HEK293 (cell line): ENCODE data around the gene CCDC92.

Experiments
- CTCF ChIP-seq: fragments of 450-650 bp; formaldehyde crosslinking; IDR thresholded peaks from 2 replicates; pipeline ENCODE4 v1.5.1; 2016; ENCODE audit warnings: missing biosample characterization, missing genetic modification characterization
- FEZF1 ChIP-seq: fragments of 450-650 bp; formaldehyde crosslinking; IDR thresholded peaks from 2 replicates; pipeline ENCODE4 v1.5.1; 2016; ENCODE audit warnings: missing biosample characterization, missing genetic modification characterization
- HOXD13 ChIP-seq: sonication (generic); formaldehyde crosslinking; IDR thresholded peaks from 2 replicates; pipeline ENCODE4 v1.8.0; 2022; ENCODE audit warnings: missing genetic modification reagents, borderline replicate concordance
- PBX3 ChIP-seq: sonication (generic); formaldehyde crosslinking; IDR thresholded peaks from 2 replicates; pipeline ENCODE4 v1.8.1; 2022; ENCODE audit warnings: mild to moderate bottlenecking, moderate library complexity, missing genetic modification reagents
- ZBTB44 ChIP-seq: fragments of 450-650 bp; IDR thresholded peaks from 2 replicates; pipeline ENCODE4 v1.5.1; 2018; ENCODE audit warnings: missing biosample characterization, mild to moderate bottlenecking, missing genetic modification characterization
- ZIC2 ChIP-seq: fragments of 450-650 bp; formaldehyde crosslinking; IDR thresholded peaks from 2 replicates; pipeline ENCODE4 v1.5.1; 2016; ENCODE audit warnings: missing biosample characterization, missing genetic modification characterization
- ZNF202 ChIP-seq: fragments of 450-650 bp; formaldehyde crosslinking; IDR thresholded peaks from 2 replicates; pipeline ENCODE4 v1.5.1; 2016; ENCODE audit warnings: missing biosample characterization, missing genetic modification characterization, borderline replicate concordance
- ZNF350 ChIP-seq: fragments of 450-650 bp; formaldehyde crosslinking; IDR thresholded peaks from 2 replicates; pipeline ENCODE4 v1.5.0; 2017; ENCODE audit warnings: missing biosample characterization, mild to moderate bottlenecking, missing genetic modification characterization
- ZNF580 ChIP-seq: fragments of 450-650 bp; formaldehyde crosslinking; IDR thresholded peaks from 2 replicates; pipeline ENCODE4 v1.5.1; 2016; ENCODE audit warnings: missing biosample characterization, missing genetic modification characterization
- ZNF639 ChIP-seq: fragments of 450-650 bp; formaldehyde crosslinking; IDR thresholded peaks from 2 replicates; pipeline ENCODE4 v1.5.1; 2016; ENCODE audit warnings: missing biosample characterization, missing genetic modification characterization
- ZNF670 ChIP-seq: fragments of 450-650 bp; formaldehyde crosslinking; IDR thresholded peaks from 2 replicates; pipeline ENCODE4 v1.5.1; 2016; ENCODE audit warnings: missing biosample characterization, missing genetic modification characterization, low read depth
- ZNF704 ChIP-seq: fragments of 450-650 bp; formaldehyde crosslinking; IDR thresholded peaks from 2 replicates; pipeline ENCODE4 v1.5.1; 2016; ENCODE audit warnings: missing biosample characterization, missing genetic modification characterization

GRCh38 chr12:123984903-123985302 is 12.3 kb upstream of the CCDC92 start:
- TF ChIP-seq CTCF (tag by site-specific recombination): no peak
- TF ChIP-seq HOXD13 (CRISPR knock-in tag): no peak
- no peak for TF ChIP-seq ZIC2 (tag by site-specific recombination)
- TF ChIP-seq PBX3 (CRISPR knock-in tag): no peak
- TF ChIP-seq ZNF639 (tag by site-specific recombination): no peak
- no peak for TF ChIP-seq ZBTB44 (tag by site-specific recombination)
- no peak for TF ChIP-seq ZNF670 (tag by site-specific recombination)
- no peak for TF ChIP-seq ZNF350 (tag by site-specific recombination)
- TF ChIP-seq ZNF202: no peak
- no peak for TF ChIP-seq ZNF580 (tag by site-specific recombination)
- no peak for TF ChIP-seq FEZF1 (tag by site-specific recombination)
- TF ChIP-seq ZNF704 (tag by site-specific recombination): no peak
